RWPE2 (cell line): ENCODE measurements around the gene TNFRSF18.

ENCODE experiments used
- ATAC-seq: fragments of 200-7000 bp; cut with Tn5 transposase; 3 replicates; pipeline ENCODE4 v1.9.1; 2021; ENCODE audit warnings: low read depth
- DNase-seq: peaks from one replicate; pipeline ENCODE4 v3.0.0-alpha.2; 2020; ENCODE audit warnings: low spot score
- H3K27ac ChIP-seq: fragments of 450-650 bp; 2 replicates; pipeline ENCODE4 v1.5.1; 2017; ENCODE audit warnings: mild to moderate bottlenecking; ENCODE audit not compliant: poor library complexity, severe bottlenecking
- H3K27me3 ChIP-seq: fragments of 250-450 bp; sonication (Bioruptor Pico); 2 replicates; pipeline ENCODE4 v1.5.1; 2021; ENCODE audit warnings: mild to moderate bottlenecking, moderate library complexity; ENCODE audit not compliant: insufficient read depth, poor library complexity, severe bottlenecking
- H3K36me3 ChIP-seq: fragments of 250-450 bp; sonication (Bioruptor Pico); 2 replicates; pipeline ENCODE4 v1.5.1; 2020; ENCODE audit warnings: low read depth, mild to moderate bottlenecking, moderate library complexity
- H3K4me1 ChIP-seq: fragments of 250-450 bp; sonication (Bioruptor Pico); 2 replicates; pipeline ENCODE4 v1.5.1; 2021; ENCODE audit warnings: mild to moderate bottlenecking, moderate library complexity; ENCODE audit not compliant: insufficient read depth, poor library complexity, severe bottlenecking
- H3K4me3 ChIP-seq: fragments of 250-450 bp; sonication (Bioruptor Pico); 2 replicates; pipeline ENCODE4 v1.5.1; 2021; ENCODE audit warnings: mild to moderate bottlenecking, moderate library complexity; ENCODE audit not compliant: severe bottlenecking
- H3K9me3 ChIP-seq: fragments of 250-450 bp; sonication (Bioruptor Pico); 2 replicates; pipeline ENCODE4 v1.5.1; 2021; ENCODE audit warnings: mild to moderate bottlenecking, moderate library complexity; ENCODE audit not compliant: severe bottlenecking
- TF ChIP-seq, protein P1 (sequence below): fragments of 450-650 bp; IDR thresholded peaks from one replicate; pipeline ENCODE4 v1.5.1; 2017; ENCODE audit warnings: mild to moderate bottlenecking, moderate library complexity; ENCODE audit not compliant: poor library complexity, severe bottlenecking

The TNFRSF18 gene

GRCh38 chr1:1237874-1238701 is 31.7 kb upstream of the TNFRSF18 start:
- no peaks in the 10 kb centered on the region for H3K27me3 ChIP-seq
- H3K4me1 ChIP-seq, result peaks cover 10% of the 10 kb centered on the region
- no peak for DNase-seq
- peak; percentile 13 for ATAC-seq
- peaks cover 6% of the 10 kb centered on the region for H3K36me3 ChIP-seq
- TF ChIP-seq, protein P1, sequence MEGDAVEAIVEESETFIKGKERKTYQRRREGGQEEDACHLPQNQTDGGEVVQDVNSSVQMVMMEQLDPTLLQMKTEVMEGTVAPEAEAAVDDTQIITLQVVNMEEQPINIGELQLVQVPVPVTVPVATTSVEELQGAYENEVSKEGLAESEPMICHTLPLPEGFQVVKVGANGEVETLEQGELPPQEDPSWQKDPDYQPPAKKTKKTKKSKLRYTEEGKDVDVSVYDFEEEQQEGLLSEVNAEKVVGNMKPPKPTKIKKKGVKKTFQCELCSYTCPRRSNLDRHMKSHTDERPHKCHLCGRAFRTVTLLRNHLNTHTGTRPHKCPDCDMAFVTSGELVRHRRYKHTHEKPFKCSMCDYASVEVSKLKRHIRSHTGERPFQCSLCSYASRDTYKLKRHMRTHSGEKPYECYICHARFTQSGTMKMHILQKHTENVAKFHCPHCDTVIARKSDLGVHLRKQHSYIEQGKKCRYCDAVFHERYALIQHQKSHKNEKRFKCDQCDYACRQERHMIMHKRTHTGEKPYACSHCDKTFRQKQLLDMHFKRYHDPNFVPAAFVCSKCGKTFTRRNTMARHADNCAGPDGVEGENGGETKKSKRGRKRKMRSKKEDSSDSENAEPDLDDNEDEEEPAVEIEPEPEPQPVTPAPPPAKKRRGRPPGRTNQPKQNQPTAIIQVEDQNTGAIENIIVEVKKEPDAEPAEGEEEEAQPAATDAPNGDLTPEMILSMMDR, result no peak
- no peak overlapping the region for H3K4me3 ChIP-seq
- H3K27ac ChIP-seq, result peak overlapping the region; percentile 2
- H3K9me3 ChIP-seq, result no peaks in the 10 kb centered on the region

- TF ChIP-seq, protein P1, result no peak
- ATAC-seq (no peak), DNase-seq (no peak)
- H3K4me1 ChIP-seq, result peaks cover 10% of the 10 kb centered on the region
- no peaks in the 10 kb centered on the region for H3K9me3 ChIP-seq
- H3K27ac ChIP-seq, result peak overlapping the region; percentile 2
- H3K36me3 ChIP-seq, result peaks cover 6% of the 10 kb centered on the region
- H3K4me3 ChIP-seq, result no peak overlapping the region
- no peaks in the 10 kb centered on the region for H3K27me3 ChIP-seq
Observed at GRCh38 chr1:1236945-1237873, 30.8 kb upstream of the TNFRSF18 start.

GRCh38 chr1:1236176-1236763 is 29.9 kb upstream of the TNFRSF18 start:
- Histone ChIP-seq H3K4me1 (peaks cover 10% of the 10 kb centered on the region), H3K36me3 (peaks cover 6% of the 10 kb centered on the region), H3K9me3 (no peaks in the 10 kb centered on the region), H3K27ac (no peak overlapping the region), H3K4me3 (no peak overlapping the region), H3K27me3 (no peaks in the 10 kb centered on the region)
- DNase-seq (no peak), ATAC-seq (no peak)
- TF ChIP-seq, protein P1, result no peak

DNA sequence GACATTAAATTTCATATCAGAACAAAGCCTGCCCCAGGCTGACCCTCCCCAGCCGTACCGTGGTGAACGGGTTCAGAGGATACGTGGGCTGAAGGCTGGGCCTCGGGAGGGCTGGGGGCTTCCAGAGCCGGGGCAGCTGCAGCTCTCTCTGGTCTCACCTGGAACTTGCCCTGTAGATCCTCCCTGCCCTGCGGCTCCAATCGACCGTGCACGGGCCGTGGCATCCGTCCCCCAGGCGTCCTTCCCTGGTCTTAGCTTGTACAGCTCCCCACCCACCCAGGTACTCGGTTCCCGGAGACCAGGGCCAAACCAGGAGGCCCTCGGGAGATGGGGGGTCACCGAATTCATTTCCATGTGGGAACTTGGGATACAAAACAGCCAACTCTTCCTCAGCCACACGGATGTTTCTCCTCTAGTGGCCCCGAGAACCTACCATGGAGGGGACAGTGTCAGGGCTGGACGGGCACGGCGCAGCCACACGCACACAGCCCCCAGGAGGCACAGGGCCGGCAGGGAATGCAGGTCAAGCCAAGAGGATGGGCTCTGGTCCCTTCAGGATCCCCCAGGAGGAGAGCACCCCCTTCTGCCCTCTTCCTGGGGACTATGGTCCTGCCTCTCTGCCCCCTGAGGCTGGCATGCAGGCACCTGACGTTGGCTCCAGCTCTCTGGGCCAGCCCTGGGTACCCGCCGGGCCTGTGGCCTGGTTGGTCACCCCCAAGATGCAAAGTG is 28.8 kb upstream of the TNFRSF18 start:
- ATAC-seq, result no peak

More for the DNA sequence above, 28.8 kb upstream of the TNFRSF18 start:
- no peaks in the 10 kb centered on the region for H3K27me3 ChIP-seq
- TF ChIP-seq, protein P1, result no peak
- peaks cover 6% of the 10 kb centered on the region for H3K36me3 ChIP-seq
- no peak overlapping the region for H3K4me3 ChIP-seq
- no peaks in the 10 kb centered on the region for H3K9me3 ChIP-seq
- DNase-seq, result no peak
- peaks cover 10% of the 10 kb centered on the region for H3K4me1 ChIP-seq
- H3K27ac ChIP-seq, result no peak overlapping the region
